NCI-H1436 (cell line): Measurements from ENCODE around the gene WRNIP1.

Source experiments
- DNase-seq: peaks from one replicate; lab custom pipeline; 2025; lab: John Stamatoyannopoulos, UW

WRNIP1 gene

DNA sequence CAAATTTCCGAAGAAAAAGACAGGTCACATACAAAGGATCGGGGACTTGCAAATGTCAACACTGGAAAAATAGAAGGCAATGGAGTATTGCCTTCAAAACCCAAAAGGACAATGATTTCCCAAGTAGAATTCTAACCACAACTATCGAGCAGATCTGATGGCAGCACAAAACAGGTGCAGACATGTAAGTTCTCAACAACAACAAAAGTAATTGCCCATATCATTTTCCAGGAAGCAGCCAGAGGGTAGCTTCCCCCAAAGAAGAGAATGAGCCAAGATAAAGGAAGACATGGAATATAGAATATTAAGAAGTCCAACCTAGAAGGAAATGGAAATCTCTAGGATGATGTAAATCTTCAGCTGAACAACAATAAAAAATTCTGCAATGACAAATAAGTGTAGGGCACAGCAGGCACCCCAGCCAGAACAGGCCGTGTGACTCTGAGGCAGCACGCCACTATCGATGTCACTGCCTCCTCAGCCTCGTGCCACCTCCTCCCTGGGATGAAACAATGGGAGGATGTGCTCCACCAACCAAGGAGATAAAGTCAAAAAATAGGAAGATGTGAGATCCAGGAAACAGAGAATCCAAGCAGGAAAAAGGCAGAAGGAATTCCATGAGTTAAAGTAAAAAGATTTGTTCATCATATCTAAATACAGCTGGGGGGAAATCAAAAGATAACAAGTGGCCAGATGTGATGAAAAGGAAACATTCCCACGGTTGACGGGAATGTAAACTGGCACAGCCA lies 42.3 kb downstream of the WRNIP1 start:
- DNase-seq, result no peak

DNA sequence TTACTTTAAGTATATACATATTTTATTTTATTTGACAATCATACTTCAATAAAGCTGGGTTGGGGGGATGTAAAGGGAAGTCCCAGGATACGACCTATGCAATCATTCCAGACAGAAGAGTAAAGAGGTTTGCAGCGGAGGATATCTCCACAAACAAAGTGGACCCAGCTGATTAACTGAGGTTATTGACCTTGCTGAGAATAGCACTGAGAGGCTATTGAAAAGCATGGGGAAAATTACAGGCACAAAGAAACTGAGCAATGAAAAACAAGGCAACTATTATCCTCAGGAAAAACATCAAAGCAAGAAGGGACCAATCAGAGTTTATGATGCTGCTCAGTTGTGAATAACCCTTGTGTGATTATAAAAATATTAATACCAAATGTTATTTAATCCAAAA lies 43.8 kb downstream of the WRNIP1 start:
- no peak for DNase-seq

DNA sequence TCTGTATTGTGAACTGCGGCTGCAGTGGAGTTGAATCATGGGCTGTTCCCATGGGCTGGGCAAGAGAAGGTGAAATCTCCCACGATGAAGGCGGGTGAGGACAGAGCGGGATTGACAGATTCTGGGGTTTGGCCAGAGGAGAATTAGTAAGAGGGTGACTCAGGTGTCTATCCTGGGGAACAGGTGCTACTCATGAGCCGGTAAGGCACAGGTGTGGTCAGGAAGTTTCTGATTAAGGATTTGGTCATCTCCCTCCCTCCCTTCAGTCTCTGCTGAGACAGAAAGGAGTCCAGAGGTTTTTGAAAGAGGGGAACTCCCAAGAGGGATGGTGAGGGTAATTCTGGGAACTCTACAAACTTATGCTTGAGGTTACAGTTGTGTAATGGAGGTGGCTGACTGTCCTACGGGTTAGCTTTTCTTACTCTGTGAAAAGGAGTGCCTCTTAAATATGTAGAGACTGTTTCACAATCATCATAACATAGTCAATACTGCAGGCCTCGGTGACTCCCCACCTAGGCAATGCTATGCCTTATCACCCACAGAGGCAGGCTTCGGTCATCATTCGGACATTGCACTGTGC lies 45.0 kb downstream of the WRNIP1 start:
- DNase-seq, result no peak

DNA sequence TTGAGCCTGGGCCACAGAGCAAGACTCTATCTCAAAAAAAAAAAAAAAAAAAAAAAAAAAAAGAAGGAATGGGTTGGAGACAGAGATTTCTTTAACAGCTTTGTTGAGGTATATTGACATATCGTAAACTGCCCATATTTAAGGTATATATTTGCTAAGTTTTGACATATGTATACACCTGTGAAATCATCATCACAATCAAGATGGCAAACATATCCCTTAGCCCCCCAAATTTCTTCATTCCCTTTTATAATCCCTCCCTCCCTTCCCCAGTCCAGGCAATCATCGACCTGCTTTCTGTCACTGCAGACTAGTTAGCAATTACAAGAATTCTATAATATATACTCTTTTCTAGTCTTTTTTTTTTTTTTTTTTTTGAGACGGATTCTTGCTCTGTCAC lies 47.5 kb downstream of the WRNIP1 start:
- no peak for DNase-seq

DNA sequence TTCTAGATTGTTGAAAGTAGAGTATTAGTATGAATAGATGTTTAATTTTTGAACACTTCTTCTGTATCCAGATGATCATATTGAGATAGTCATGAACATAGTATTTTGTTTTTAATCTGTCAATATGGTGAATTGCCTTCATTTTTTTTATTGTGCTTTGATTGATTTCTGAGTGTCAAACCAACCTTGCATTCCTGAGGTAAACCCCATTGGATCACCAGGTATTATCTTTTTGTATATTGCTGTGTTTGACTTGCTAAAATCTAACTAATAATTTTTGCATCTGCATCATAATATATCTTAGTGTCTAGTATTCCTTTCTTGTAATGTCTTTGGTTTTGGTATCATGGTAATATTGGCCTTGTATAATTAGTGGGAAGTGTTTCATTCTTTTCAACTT lies 51.0 kb downstream of the WRNIP1 start:
- DNase-seq, result no peak

DNA sequence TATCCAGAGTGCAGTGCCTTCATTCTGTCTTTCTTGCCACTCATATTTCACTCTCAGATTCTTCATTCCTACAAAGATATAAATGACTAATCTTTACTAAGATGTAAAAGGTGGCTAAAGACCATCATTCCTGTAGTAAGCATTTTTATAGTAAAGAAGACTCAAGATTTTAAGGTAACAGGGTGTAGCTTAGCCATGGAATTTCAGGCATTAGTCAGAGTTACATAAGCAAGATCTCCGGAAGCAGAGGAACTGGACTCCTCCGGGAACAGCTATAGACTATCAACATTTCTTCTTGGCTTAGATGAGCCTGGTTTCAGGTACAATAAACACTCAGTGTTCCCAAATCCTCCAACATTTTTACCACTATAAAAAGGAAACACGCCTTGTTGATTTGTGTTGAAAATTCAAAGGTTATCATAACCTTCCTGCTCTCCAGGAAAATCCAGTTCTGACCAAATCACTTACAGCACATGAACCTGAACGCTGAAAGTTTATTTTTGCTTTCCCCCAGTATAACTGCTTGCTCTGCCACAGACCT lies 52.8 kb downstream of the WRNIP1 start:
- DNase-seq, result no peak

DNA sequence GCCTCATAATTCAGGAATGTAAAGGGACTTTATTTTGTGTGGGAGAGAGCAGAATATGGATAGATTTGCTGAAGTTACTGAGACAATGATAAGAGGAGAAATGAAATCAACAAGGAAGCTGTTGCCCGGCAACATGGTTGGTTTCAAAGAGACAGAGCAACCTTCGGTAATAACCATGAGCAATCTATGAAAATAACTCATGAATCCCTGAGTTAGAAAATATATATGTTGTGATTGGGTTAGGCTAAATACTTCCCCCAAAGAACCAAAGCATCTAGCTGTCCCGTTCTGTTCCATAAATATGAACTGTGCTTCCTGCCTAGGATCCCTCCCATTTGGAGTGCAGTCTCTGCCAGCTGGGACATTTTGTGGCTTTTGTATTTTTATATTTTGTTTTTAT lies 53.4 kb downstream of the WRNIP1 start:
- DNase-seq, result no peak

DNA sequence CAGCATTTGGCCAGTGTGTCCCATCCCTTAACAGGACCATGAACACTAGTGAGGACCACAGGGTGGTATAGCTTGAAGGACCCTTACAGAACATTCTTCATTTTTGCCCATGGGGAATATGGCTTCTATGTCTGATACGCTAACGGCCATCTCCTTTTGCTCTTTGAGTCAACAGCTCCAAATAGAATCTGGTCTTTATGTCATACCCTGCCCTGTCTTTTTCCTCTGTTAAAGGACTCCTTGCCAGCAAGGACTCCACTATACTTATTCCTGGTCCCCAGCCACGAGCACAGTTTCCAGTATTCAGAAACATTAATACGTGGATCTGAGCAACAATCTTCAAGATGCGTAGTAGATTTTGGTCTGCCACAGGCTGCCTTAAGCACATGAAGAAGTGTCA lies 53.9 kb downstream of the WRNIP1 start:
- no peak for DNase-seq

DNA sequence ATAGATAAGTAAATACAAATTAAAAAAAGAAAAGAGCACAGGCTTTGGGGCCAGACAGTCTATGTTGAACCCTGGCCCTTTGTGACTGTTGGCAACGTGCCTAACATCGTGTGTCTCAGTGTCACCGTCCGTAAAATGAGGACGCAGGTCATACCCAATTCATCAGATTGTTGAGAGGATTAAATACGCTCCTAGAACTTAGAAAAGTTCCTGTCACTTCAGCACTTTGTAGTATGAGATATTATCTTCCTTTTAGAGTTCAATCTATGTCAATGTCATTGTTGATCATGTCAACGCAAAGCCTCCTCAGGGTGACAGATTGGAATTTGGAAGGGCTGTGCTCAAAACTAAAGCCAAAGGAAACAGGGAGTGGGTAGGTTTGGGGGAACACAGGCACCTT lies 54.8 kb downstream of the WRNIP1 start:
- no peak for DNase-seq

DNA sequence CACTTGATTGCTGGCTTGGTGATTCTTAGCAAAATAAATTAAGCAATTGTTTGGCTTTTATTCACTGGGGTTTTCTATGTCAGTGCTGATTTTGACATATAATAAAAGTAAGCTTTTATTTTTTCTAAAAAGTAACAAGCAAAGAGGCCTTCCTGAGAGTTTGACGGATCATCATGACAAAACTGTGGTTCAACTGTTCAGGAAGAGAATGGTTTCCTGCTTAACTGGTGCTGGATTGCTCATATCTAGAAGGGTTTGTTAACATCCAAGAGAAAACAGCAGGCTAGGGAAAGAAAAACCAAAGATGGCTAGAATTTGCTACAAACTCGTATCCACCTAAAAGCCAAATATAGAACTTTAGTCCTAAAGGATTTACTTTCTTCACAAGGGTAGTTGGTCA lies 55.2 kb downstream of the WRNIP1 start:
- no peak for DNase-seq

DNA sequence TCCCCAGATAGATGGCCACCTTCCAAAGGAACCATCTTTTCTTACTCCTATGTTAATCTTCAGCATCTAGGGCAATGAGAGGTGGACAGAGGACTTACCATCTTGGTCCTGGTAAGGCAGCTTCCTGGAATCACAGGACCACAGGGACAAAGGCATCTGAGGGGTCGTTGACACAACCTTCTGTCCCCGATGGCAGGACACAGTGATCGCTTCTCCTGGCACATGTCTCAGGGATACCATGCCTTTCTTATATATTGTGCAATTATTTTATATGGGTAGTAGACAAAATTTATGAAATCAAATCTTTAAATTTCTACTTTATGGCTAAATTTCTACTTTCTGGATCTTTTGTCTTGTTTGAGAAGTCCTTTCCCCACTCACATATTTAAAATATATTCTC lies 56.4 kb downstream of the WRNIP1 start:
- DNase-seq, result no peak

DNA sequence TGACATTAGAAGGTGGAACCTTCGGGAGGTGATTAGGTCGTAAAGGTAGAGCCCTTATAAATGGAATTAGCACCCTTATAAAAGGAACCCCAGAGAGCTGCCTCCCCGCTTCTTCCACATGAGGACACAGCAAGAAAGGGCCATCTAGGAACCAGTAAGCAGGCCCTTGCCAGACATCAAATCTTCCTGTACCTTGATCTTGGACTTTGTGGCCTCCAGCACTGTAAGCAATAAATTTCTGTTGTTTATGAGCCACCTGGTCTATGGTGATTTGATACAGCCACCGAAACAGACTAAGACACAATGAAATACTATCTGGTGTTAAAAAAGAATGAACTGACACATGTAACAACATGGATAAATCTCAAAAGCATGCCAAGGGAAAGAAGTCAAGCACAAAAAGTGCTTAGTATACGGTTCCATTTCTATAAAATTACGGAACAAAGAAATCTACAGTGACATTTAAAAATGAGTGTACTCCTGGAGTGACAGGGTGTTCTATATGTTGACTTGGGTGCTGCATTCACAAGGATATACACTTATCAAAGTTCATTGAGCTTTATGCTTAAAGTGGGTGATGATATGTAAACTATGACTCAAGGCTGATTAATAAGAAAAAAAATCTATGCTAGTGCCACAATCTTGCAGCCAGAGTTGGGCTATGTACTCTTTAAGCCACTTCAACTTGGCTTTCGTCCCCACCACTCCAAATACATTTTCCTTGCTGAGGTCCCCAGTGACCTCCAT lies 58.1 kb downstream of the WRNIP1 start:
- no peak for DNase-seq

DNA sequence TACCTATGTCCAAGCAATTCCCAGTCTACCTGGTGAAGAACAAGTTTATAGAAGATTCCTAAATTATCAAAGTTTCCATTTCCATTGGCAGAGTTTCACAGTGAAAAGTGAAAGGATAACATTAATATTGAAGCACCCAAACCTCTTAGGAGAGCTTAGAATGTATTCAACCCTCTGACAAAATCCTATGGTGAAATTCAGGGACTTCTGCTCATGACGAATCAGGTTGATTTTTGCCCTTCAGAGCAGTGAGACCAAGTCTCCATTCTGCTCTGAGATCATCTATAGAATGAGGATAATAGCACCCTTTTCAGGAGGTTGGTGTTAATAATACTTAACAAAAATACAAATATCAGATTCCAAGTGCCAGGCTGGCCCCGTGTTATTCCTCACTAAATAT lies 60.9 kb downstream of the WRNIP1 start:
- no peak for DNase-seq

DNA sequence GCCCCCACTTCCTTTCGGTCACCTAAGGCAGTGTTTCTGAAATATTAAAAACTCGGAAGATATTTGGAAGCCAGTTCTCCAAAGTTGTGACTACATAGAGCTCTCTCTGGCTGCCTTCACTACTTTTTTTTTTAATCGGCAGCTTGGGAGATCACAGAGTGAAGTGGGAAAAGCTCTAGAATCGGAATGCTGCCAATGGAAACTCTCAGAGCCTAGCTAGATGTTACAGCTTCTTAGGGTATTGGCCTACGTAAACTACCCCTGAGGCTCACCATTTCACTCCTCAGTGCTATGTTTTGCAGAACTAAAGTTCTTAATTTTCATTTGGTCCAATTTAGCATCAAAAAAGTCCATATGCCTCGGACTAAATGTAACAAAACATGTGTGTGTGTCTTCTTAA lies 61.9 kb downstream of the WRNIP1 start:
- no peak for DNase-seq

DNA sequence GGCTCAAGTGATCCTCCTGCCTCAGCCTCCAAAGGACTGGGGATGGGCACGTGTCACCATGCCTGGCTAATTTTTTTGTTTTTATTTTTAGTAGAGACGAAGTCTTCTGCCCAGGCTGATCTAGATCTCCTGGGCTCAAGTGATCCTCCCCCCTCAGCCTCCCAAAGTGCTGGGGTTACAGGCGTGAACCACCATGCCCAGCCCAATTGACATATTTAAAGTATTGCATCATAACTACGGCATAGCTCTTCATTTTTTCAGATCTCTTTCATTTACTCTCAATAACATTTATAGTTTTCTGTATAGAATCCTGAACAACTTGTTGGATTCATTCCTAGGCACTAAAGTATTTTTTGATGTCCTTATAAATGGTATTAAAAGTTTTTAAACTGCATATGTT lies 63.4 kb downstream of the WRNIP1 start:
- DNase-seq, result no peak

DNA sequence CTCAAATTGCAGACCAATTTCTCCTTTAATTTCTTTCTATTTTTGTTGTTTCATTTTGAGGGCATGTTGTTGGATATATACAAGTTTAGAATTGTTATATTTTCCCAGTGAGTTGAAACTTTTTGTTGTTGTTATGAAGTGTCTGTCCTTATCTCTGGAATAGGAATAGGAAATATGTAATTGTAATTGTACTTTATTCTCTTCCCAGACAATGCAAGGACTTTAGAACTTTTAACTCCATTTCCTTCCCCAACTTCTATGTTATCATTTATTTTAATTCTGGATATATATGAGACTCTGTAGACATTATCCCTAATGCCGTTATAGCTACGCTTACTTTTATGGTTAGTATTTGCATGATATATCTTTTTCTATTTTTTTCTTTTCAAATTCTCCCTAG lies 64.1 kb downstream of the WRNIP1 start:
- no peak for DNase-seq

DNA sequence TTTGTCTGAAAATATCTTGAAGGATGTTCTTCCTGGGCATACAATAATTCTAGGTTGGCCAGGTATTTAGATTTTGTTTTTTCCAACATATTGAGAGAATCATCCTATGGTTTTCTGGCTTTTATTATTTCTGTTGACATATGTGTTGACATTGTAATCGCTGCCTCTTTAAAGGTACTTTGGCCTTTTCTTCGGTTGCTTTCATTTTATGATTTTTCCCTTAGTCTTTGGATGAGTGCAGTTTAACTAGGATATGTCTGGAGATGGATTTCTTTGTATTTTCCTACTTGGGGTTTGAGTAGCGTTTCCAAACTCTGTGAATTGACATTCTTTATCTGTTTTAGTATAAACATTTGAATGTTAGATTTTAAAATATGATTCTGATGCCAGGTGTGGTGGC lies 65.0 kb downstream of the WRNIP1 start:
- no peak for DNase-seq

DNA sequence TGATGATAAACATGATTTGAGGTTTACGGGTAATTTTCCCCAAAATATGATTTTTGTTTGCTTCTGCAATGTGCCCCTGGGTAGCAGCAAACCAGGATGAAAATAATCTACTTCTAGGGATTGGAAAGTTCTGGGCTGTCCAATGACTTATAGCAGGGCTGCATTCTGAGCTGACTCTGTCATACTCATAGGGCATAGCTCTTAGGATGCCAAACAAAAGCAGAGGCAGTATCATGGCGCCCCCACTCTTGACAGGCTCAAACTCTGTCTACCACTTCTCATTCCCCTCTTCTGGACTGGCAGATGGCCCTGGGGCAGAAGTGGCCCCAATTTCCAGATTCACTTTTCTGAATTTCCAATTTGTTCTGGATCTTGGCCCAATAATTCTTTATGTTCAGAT lies 66.2 kb downstream of the WRNIP1 start:
- no peak for DNase-seq

DNA sequence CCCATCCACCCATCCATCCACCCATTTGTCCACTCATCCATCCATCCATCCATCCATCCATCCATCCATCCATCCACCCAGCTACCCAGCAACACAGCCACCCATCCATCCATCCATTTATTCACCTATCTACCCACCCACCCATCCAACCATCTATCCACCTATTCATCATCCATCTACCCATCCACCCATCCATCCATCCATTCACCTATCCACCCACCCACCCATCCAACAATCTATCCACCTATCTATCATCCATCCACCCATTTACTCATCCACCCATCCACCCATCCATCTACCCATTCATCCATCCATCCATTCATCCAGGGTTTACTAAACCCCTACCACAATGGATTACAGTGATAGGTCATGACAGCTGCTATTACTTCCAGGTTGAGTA lies 69.1 kb downstream of the WRNIP1 start:
- DNase-seq, result no peak
